Colon (tissue), 2 donors: Measurements from ENCODE around the gene STAT5A.
"Not testable (repeated sequence)": the region's sequence is repeated elsewhere in the genome, so short reads cannot be mapped to it uniquely, and the experiment has no call there.

Experiments used
- FAIRE-seq: peaks from 2 replicates; lab custom pipeline; 2012; peaks lifted over from hg19 to GRCh38; lab: Jason Lieb, UNC
- donor health status: control.
- donor health status: control.

Gene STAT5A

GRCh38 chr17:42334677-42335076, 46.4 kb downstream of the STAT5A start:
- no peak for FAIRE-seq

GRCh38 chr17:42337442-42337841, 49.1 kb downstream of the STAT5A start:
- no peak for FAIRE-seq

GRCh38 chr17:42338427-42338985, 50.2 kb downstream of the STAT5A start:
- FAIRE-seq = no peak

GRCh38 chr17:42339221-42339620, 50.9 kb downstream of the STAT5A start:
- no peak for FAIRE-seq

- no peak for FAIRE-seq
These were observed 52.4 kb downstream of the STAT5A start for GRCh38 chr17:42340691-42341127.

GRCh38 chr17:42341568-42341967, 53.3 kb downstream of the STAT5A start:
- no peak for FAIRE-seq

GRCh38 chr17:42342242-42343008, 54.1 kb downstream of the STAT5A start:
- no peak for FAIRE-seq

GRCh38 chr17:42345396-42346073, 57.2 kb downstream of the STAT5A start:
- no peak for FAIRE-seq

GRCh38 chr17:42346481-42346880, 58.2 kb downstream of the STAT5A start:
- FAIRE-seq = no peak

- FAIRE-seq = no peak
These were observed 58.9 kb downstream of the STAT5A start for GRCh38 chr17:42347198-42347597.

- FAIRE-seq = no peak
These were observed 59.3 kb downstream of the STAT5A start for GRCh38 chr17:42347606-42348005.

GRCh38 chr17:42348104-42348503, 59.8 kb downstream of the STAT5A start:
- no peak for FAIRE-seq

GRCh38 chr17:42354956-42355843, 66.9 kb downstream of the STAT5A start:
- FAIRE-seq = no peak

GRCh38 chr17:42358434-42358833, 70.1 kb downstream of the STAT5A start:
- no peak for FAIRE-seq

GRCh38 chr17:42359133-42359532, 70.8 kb downstream of the STAT5A start:
- FAIRE-seq = no peak

GRCh38 chr17:42360388-42360787, 72.1 kb downstream of the STAT5A start:
- not testable (repeated sequence) for FAIRE-seq
